Stomach (tissue), 9 donors: ENCODE results near the gene DNLZ. TPM values are rescaled to one million over a fixed set of nuclear protein-coding genes. Genes with fewer than 3 reads are reported as not detected.
A peak's percentile ranks its signal among the peaks of the same experiment; 100 is the strongest.

Source experiments
- DNase-seq, 2 donors: peaks; one replicate each; pipeline versions ENCODE4 v3.0.0 to v3.0.0-alpha.2; 2013 to 2019
- H3K27ac ChIP-seq, 5 donors: fragments of 200-600 bp in 4 of 5; sonication (generic) in 4 of 5; one replicate each; pipeline ENCODE4 v1.5.1; 2013 to 2019; ENCODE audit warnings: mild to moderate bottlenecking in 1 of 5, moderate library complexity in 1 of 5
- H3K27me3 ChIP-seq, 3 donors: fragments of 200-600 bp; sonication (generic); one replicate each; pipeline ENCODE4 v1.5.1; 2017 to 2019; ENCODE audit warnings: mixed run types in 1 of 3
- H3K36me3 ChIP-seq, 4 donors: fragments of 200-600 bp; sonication (generic); 1 replicate in 3 of 4; 2 replicates in 1 of 4; pipeline ENCODE4 v1.5.1; 2016 to 2019
- H3K4me1 ChIP-seq, 4 donors: fragments of 200-600 bp; sonication (generic); one replicate each; pipeline ENCODE4 v1.5.1; 2016 to 2019
- H3K4me3 ChIP-seq, 4 donors: fragments of 200-600 bp; sonication (generic) in 3 of 4; one replicate each; pipeline ENCODE4 v1.5.1; 2016 to 2019; ENCODE audit warnings: mild to moderate bottlenecking in 1 of 4
- H3K9me3 ChIP-seq, 4 donors: fragments of 200-600 bp; sonication (generic); one replicate each; pipeline ENCODE4 v1.5.1; 2016 to 2019
- CTCF ChIP-seq, 7 experiments: fragments of 450-650 bp in 4 of 7; fragments of 200-600 bp in 3 of 7; sonication (generic) in 3 of 7; IDR thresholded peaks; one replicate each; pipeline ENCODE4 v1.5.1; 2016 to 2019; ENCODE audit warnings: antibody characterized with exemption in 7 of 7, control low read depth in 2 of 7, mild to moderate bottlenecking in 1 of 7
- EP300 ChIP-seq: sonication (generic); formaldehyde crosslinking; IDR thresholded peaks from one replicate; pipeline ENCODE4 v1.6.1; 2017; ENCODE audit warnings: antibody characterized with exemption
- POLR2A ChIP-seq, 4 donors: fragments of 450-650 bp; IDR thresholded peaks; one replicate each; pipeline ENCODE4 v1.6.1; 2016; ENCODE audit warnings: antibody characterized with exemption in 4 of 4, control low read depth in 2 of 4, mild to moderate bottlenecking in 1 of 4, moderate library complexity in 1 of 4
- POLR2AphosphoS5 ChIP-seq, 3 donors: sonication (generic); formaldehyde crosslinking; IDR thresholded peaks; one replicate each; pipeline ENCODE4 v1.6.1; 2016; ENCODE audit warnings: antibody characterized with exemption in 3 of 3
- WGBS, 5 donors: extraction: QIAGEN DNeasy Blood & Tissue Kit in 3 of 5; methylation state at CpG; one replicate each; pipeline versions ENCODE4 v1.1.5 to v1.1.7; 2013 to 2018; 5-methylcytosine and 5-hydroxymethylcytosine counted together
- intact Hi-C: fragments of 100-400 bp; cut with DNase I; formaldehyde crosslinking; loops from one replicate; pipeline ENCODE4 v1.15.1; 2023; ENCODE audit warnings: low total_unique reads
- polyA plus RNA-seq, 3 donors: library from polyadenylated mRNA; stranded (reverse); fragments of 200-250 nt; gene quantifications; one replicate each; pipeline ENCODE4 v1.2.3, GENCODE V29; 2013
- total RNA-seq, 5 donors: library from RNA; depleted of rRNA; stranded (reverse); fragments of >200 nt; gene quantifications; one replicate each; pipeline versions ENCODE4 v1.1.0 to v1.2.3, GENCODE V29; 2014 to 2016
- donor health status: healthy with polysubstance abuse.
- donor health status: Bipolar disorder and iron deficiency.
- donor health status: healthy.

DNLZ gene
- total and polyA plus RNA-seq, 8 donors = 1.3 to 16.8 (median 10.1) TPM; not detected in 1

- no peak for DNase-seq
- intact Hi-C loops = no loop called here
- Histone ChIP-seq H3K4me3 (no peak overlapping the region), H3K27me3 (no peaks in the 10 kb centered on the region), H3K27ac (peak overlapping the region in 1 of 5 donors; percentile 39), H3K4me1 (peaks cover 36 to 49% (median 47%) of the 10 kb centered on the region in 4 donors), H3K36me3 (peaks cover 0 to 19% (median 8%) of the 10 kb centered on the region in 4 donors), H3K9me3 (no peaks in the 10 kb centered on the region)
- TF ChIP-seq POLR2A (IDR thresholded peaks at IDR 0.05) = no peak
- TF ChIP-seq POLR2AphosphoS5 (IDR thresholded peaks at IDR 0.05) = no peak
- no peak for TF ChIP-seq EP300
- no peak for TF ChIP-seq CTCF (IDR thresholded peaks at IDR 0.05)
- WGBS, 5 donors = 69 to 80% (median 74%) methylated on average over 20 to 21 of the region's 21 CpGs
Measured at GRCh38 chr9:136344544-136345280, 18.8 kb downstream of the DNLZ start.

- Histone ChIP-seq H3K36me3 (peaks cover 0 to 18% (median 3%) of the 10 kb centered on the region in 4 donors), H3K4me1 (peaks cover 36 to 56% (median 52%) of the 10 kb centered on the region in 4 donors), H3K27me3 (no peaks in the 10 kb centered on the region), H3K4me3 (no peak overlapping the region), H3K9me3 (no peaks in the 10 kb centered on the region), H3K27ac (peak overlapping the region in 3 of 5 donors; percentile 55 to 78 (median 61))
- 87 to 92% (median 90%) methylated on average over 18 to 24 of the region's 24 CpGs for WGBS, 5 donors
- TF ChIP-seq POLR2AphosphoS5 (IDR thresholded peaks at IDR 0.05) = no peak
- TF ChIP-seq POLR2A (IDR thresholded peaks at IDR 0.05) = no peak
- no peak for TF ChIP-seq CTCF (IDR thresholded peaks at IDR 0.05)
- no peak for TF ChIP-seq EP300
- DNase-seq = no peak
- intact Hi-C loops = no loop called here
Measured at GRCh38 chr9:136343884-136344269, 19.7 kb downstream of the DNLZ start.

- Histone ChIP-seq H3K9me3 (no peaks in the 10 kb centered on the region), H3K27ac (peak overlapping the region; percentile 55 to 78 (median 67)), H3K4me1 (peaks cover 36 to 57% (median 52%) of the 10 kb centered on the region in 4 donors), H3K4me3 (peak overlapping the region; percentile 47 to 60 (median 50)), H3K27me3 (no peaks in the 10 kb centered on the region), H3K36me3 (peaks cover 0 to 24% (median 5%) of the 10 kb centered on the region in 4 donors)
- no peak for TF ChIP-seq POLR2AphosphoS5 (IDR thresholded peaks at IDR 0.05)
- TF ChIP-seq EP300 = no peak
- no peak for TF ChIP-seq CTCF (IDR thresholded peaks at IDR 0.05)
- TF ChIP-seq POLR2A (IDR thresholded peaks at IDR 0.05) = no peak
- intact Hi-C loops = no loop called here
- DNase-seq = peak in 1 of 2 donors; percentile 59
- WGBS, 5 donors = 48 to 66% (median 57%) methylated on average over 4 to 23 of the region's 23 CpGs
Measured at GRCh38 chr9:136343121-136343883, 20.2 kb downstream of the DNLZ start.
